Effector memory CD4-positive, alpha-beta T cell (primary cell): Measurements from ENCODE around the gene AGAP1.

Source experiments
- DNase-seq, 3 donors: peaks; one replicate each; pipeline ENCODE4 v3.0.0-alpha.2; 2020
- H3K27ac ChIP-seq: 2 replicates; pipeline ENCODE4 v1.7.0; 2013; ENCODE audit warnings: mild to moderate bottlenecking, low read length, moderate library complexity; ENCODE audit not compliant: insufficient read depth, poor library complexity, severe bottlenecking
- H3K27me3 ChIP-seq: replicated peaks from 2 replicates; pipeline ENCODE4 v1.7.0; 2013; ENCODE audit warnings: mild to moderate bottlenecking, low read length; ENCODE audit not compliant: insufficient read depth, control insufficient read depth, poor library complexity, severe bottlenecking
- H3K36me3 ChIP-seq: 2 replicates; pipeline ENCODE4 v1.7.0; 2013; ENCODE audit warnings: mild to moderate bottlenecking, low read length, moderate library complexity; ENCODE audit not compliant: control insufficient read depth, insufficient read depth
- H3K4me1 ChIP-seq: 2 replicates; pipeline ENCODE4 v1.7.0; 2013; ENCODE audit warnings: low read length, mild to moderate bottlenecking; ENCODE audit not compliant: control insufficient read depth, insufficient read depth, poor library complexity, severe bottlenecking
- H3K4me3 ChIP-seq: 2 replicates; pipeline ENCODE4 v1.7.0; 2013; ENCODE audit warnings: low read length, low read depth, mild to moderate bottlenecking; ENCODE audit not compliant: insufficient read depth, poor library complexity, severe bottlenecking
- H3K9me3 ChIP-seq: 2 replicates; pipeline ENCODE4 v1.7.0; 2013; ENCODE audit warnings: mild to moderate bottlenecking, low read length, moderate library complexity; ENCODE audit not compliant: control insufficient read depth

The AGAP1 gene

DNA sequence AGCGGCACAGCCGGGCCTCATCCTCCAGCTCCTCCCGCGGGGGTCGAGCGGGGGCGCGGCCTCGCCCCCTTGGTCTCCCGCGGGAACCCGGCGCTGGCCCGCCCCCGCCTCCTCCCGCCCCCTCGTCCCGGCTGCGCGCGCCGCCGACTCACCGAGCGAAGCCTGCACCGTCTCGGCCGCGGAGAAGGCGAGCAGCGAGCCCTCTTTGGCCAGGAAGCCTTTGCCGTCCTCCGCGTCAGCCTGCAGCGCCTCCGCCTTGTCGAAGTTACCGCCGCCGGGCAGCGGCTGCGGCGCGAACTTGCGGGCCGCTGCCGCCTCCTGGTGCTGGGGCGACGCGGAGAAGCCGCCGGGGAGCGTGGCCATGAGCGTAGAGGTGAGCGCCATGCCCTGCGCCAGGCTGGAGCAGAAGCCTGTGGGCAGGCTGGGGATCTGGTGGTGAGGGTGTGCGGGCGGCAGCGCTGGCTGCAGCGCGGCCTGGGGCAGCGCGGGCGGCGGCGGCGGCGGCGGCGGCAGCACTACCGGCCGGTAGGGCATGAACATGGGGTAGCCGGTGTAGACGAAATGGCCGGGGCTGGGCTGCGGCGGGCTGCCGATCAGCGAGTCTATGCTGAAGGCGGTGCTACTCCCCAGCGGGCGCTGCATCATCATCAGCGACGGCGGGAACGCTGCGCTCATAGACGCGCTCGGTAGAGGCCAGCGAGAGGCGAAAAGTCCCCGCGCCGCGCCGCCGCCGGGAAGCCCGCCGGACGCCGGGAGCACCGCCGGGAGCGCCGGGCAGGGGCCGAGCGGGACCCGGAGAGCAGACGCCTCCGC, 673.7 kb downstream of the AGAP1 start:
- no peak overlapping the region for H3K27ac ChIP-seq
- DNase-seq, result no peak
- H3K4me1 ChIP-seq, result peaks cover 3% of the 10 kb centered on the region
- no peaks in the 10 kb centered on the region for H3K36me3 ChIP-seq
- no peak overlapping the region for H3K4me3 ChIP-seq
- peaks cover 61% of the 10 kb centered on the region for H3K27me3 ChIP-seq
- H3K9me3 ChIP-seq, result no peaks in the 10 kb centered on the region

GRCh38 chr2:236168110-236169080, 674.6 kb downstream of the AGAP1 start, which contains the start of gene GBX2:
Gene GBX2 (minus strand): TSS chr2:236168386. CDS start chr2:236167971, 415 bp downstream.
- H3K27ac ChIP-seq, result no peak within 1 kb of the TSS

DNA sequence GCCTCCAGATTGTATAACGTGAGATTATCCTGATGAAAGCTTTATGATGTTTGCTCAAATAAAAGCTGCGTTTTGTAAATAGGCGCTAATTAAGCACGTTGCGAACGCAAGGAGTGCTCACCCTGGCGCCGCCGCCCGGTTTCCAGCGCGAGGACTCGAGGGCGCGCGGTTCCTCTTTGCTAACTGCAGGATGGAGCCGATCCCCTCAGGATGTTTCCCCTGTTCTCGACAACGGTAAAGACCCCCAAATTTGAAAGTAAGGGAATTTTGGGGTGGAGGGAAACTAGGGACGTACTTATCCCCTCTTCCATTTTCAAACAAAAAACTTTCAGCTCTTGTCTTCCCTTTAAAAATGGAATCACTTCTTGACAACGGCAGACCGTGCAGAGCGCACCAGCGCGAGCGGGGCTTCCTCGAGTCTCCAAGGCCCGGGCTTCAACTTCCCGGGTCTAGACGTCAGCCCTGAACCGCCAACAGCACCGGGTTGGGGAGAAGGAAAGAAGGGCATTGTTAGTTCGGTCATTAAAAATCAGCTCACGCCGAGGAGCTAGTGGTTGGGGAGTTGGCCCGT, 675.4 kb downstream of the AGAP1 start:
- no peaks in the 10 kb centered on the region for H3K9me3 ChIP-seq
- H3K27me3 ChIP-seq, result peaks cover 62% of the 10 kb centered on the region
- DNase-seq, result no peak
- no peaks in the 10 kb centered on the region for H3K4me1 ChIP-seq
- H3K4me3 ChIP-seq, result no peak overlapping the region
- no peak overlapping the region for H3K27ac ChIP-seq
- H3K36me3 ChIP-seq, result no peaks in the 10 kb centered on the region

More at GRCh38 chr2:236168110-236169080, 674.6 kb downstream of the AGAP1 start, which contains the start of gene GBX2:
- H3K36me3 ChIP-seq, result no peaks in the 10 kb centered on the region
- peaks cover 62% of the 10 kb centered on the region for H3K27me3 ChIP-seq
- H3K4me3 ChIP-seq, result no peak within 1 kb of the TSS
- peaks cover 3% of the 10 kb centered on the region for H3K4me1 ChIP-seq
- DNase-seq, result no peak
- H3K9me3 ChIP-seq, result no peaks in the 10 kb centered on the region

DNA sequence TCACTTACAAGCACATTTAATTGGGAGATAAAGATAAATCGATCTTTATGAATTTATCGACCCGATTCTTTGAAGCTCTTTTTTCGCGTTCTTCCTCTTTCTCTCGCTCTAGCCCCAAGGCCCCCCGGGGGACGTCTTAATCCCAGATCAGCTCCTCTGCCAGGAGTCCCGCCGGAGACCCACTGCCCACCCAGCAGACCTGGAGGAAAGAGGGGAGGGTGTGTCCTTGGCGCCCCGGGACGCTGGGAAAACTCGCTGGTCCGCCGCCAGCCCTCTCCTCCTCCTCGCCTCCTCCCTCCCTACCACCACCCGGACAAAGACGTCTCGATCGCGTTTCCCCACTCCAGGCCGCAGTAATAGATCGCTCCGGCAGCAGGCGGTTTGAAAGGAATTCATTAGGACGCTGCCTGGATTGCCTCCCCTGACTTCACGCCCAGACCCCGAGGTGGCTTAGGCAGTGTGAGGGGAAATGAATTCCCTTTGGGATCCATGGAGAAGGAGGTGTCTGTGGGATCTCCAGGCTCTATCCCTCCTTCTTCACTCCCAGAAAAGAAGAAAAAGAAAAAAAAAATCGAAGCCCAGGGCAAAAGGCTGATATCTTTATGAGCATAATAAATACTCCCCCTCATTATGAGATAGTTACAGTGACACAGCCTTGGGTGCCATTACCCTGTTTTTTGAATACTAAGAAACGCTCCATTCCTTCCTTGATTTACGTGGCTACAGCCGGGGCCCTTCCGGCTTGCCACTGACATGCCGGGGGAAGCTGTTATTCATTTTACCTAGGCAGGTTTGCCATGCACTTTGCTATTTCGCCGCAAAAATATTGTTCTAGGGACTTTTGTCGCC, 676.1 kb downstream of the AGAP1 start:
- H3K4me1 ChIP-seq, result no peaks in the 10 kb centered on the region
- DNase-seq, result no peak
- H3K27me3 ChIP-seq, result peaks cover 69% of the 10 kb centered on the region
- no peak overlapping the region for H3K4me3 ChIP-seq
- H3K36me3 ChIP-seq, result no peaks in the 10 kb centered on the region
- H3K9me3 ChIP-seq, result no peaks in the 10 kb centered on the region
- H3K27ac ChIP-seq, result no peak overlapping the region

- no peak for DNase-seq
- Histone ChIP-seq H3K4me1 (no peaks in the 10 kb centered on the region), H3K9me3 (no peaks in the 10 kb centered on the region), H3K4me3 (no peak overlapping the region), H3K27me3 (peaks cover 68% of the 10 kb centered on the region), H3K27ac (no peak overlapping the region), H3K36me3 (no peaks in the 10 kb centered on the region)
These were observed 676.8 kb downstream of the AGAP1 start for GRCh38 chr2:236170590-236171165.

GRCh38 chr2:236171181-236171679, 677.4 kb downstream of the AGAP1 start:
- Histone ChIP-seq H3K27ac (no peak overlapping the region), H3K27me3 (peaks cover 67% of the 10 kb centered on the region), H3K4me1 (no peaks in the 10 kb centered on the region), H3K4me3 (no peak overlapping the region), H3K36me3 (no peaks in the 10 kb centered on the region), H3K9me3 (no peaks in the 10 kb centered on the region)
- DNase-seq, result no peak

DNA sequence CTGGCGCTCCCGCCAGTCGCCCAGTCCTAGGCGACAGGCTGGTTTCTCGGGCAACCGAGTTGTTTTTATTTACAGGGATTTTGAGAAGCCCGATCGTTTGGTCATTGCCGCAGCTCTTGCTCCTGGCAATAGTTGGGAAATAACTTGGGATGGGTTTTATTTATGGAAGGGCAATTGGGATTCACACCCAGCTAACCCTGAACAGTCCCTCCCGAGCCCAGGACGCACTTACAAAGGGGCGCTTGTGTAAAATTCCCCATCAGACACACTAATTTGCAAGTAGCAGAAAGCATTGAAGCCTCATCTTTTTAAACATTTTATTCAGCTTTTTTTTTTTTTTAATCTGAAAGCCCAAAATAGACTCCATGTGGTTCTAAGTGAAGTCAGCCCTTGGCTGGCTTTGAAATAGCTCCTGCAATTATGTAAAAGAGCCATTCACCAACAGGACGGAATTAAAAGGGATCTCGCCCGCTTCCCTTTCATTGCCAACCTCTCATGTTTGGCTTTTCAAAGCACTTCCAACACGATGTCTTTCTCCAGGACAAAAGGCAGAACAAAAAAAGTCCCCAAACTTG, 677.9 kb downstream of the AGAP1 start:
- no peak for DNase-seq
- Histone ChIP-seq H3K27me3 (peaks cover 62% of the 10 kb centered on the region), H3K4me3 (no peak overlapping the region), H3K36me3 (no peaks in the 10 kb centered on the region), H3K27ac (no peak overlapping the region), H3K9me3 (no peaks in the 10 kb centered on the region), H3K4me1 (no peaks in the 10 kb centered on the region)

- H3K4me3 ChIP-seq, result no peak overlapping the region
- peaks cover 55% of the 10 kb centered on the region for H3K27me3 ChIP-seq
- no peaks in the 10 kb centered on the region for H3K4me1 ChIP-seq
These were observed 678.6 kb downstream of the AGAP1 start for GRCh38 chr2:236172255-236173035.

More at GRCh38 chr2:236172255-236173035, 678.6 kb downstream of the AGAP1 start:
- H3K9me3 ChIP-seq, result no peaks in the 10 kb centered on the region
- DNase-seq, result no peak
- H3K27ac ChIP-seq, result no peak overlapping the region
- no peaks in the 10 kb centered on the region for H3K36me3 ChIP-seq
